Spleen (tissue), 11 donors: ENCODE data around the gene PIK3CG. TPM values are rescaled to one million over a fixed set of nuclear protein-coding genes. Genes with fewer than 3 reads are reported as not detected.
A peak's percentile ranks its signal among the peaks of the same experiment; 100 is the strongest.

Source experiments
- DNase-seq: peaks from one replicate; pipeline ENCODE4 v3.0.0-alpha.2; 2020
- H3K27ac ChIP-seq, 8 donors: fragments of 200-600 bp; sonication (generic) in 7 of 8; 1 replicate in 4 of 8; 2 replicates in 4 of 8; pipeline versions ENCODE4 v1.5.0 to v1.8.0; 2016 to 2021; ENCODE audit warnings: inconsistent platforms in 4 of 8, mild to moderate bottlenecking in 4 of 8, moderate library complexity in 1 of 8
- H3K27me3 ChIP-seq, 7 donors: fragments of 200-600 bp; sonication (generic) in 6 of 7; replicated peaks in 1 of 7; 1 replicate in 4 of 7; 2 replicates in 3 of 7; pipeline versions ENCODE4 v1.5.0 to v1.8.0; 2016 to 2021; ENCODE audit warnings: inconsistent platforms in 3 of 7, mild to moderate bottlenecking in 1 of 7
- H3K36me3 ChIP-seq, 6 donors: fragments of 200-600 bp; sonication (generic) in 5 of 6; 1 replicate in 4 of 6; 2 replicates in 2 of 6; pipeline versions ENCODE4 v1.5.0 to v1.8.0; 2016 to 2021; ENCODE audit warnings: inconsistent platforms in 2 of 6
- H3K4me1 ChIP-seq, 6 donors: fragments of 200-600 bp; sonication (generic) in 5 of 6; 1 replicate in 3 of 6; 2 replicates in 3 of 6; pipeline versions ENCODE4 v1.5.0 to v1.8.0; 2016 to 2021; ENCODE audit warnings: inconsistent platforms in 3 of 6
- H3K4me3 ChIP-seq, 8 donors: fragments of 200-600 bp; sonication (generic) in 7 of 8; 1 replicate in 4 of 8; 2 replicates in 4 of 8; pipeline versions ENCODE4 v1.5.0 to v1.8.0; 2016 to 2021; ENCODE audit warnings: inconsistent platforms in 4 of 8, mild to moderate bottlenecking in 4 of 8, moderate library complexity in 2 of 8
- H3K9me3 ChIP-seq, 8 donors: fragments of 200-600 bp; sonication (generic) in 7 of 8; 1 replicate in 4 of 8; 2 replicates in 4 of 8; pipeline versions ENCODE4 v1.5.0 to v1.8.0; 2016 to 2021; ENCODE audit warnings: inconsistent platforms in 4 of 8
- CTCF ChIP-seq, 11 experiments: fragments of 200-600 bp in 7 of 11; fragments of 450-650 bp in 4 of 11; sonication (generic) in 4 of 11; IDR thresholded peaks in 8 of 11; conservative IDR thresholded peaks in 3 of 11; 1 replicate in 7 of 11; 2 replicates in 4 of 11; pipeline versions ENCODE4 v1.4.0 to v1.8.0; 2016 to 2021; ENCODE audit warnings: antibody characterized with exemption in 11 of 11, inconsistent platforms in 4 of 11, mild to moderate bottlenecking in 1 of 11
- POLR2A ChIP-seq, 3 donors: fragments of 450-650 bp; IDR thresholded peaks; one replicate each; pipeline ENCODE4 v1.5.1; 2017; ENCODE audit warnings: antibody characterized with exemption in 3 of 3, mild to moderate bottlenecking in 1 of 3
- POLR2AphosphoS5 ChIP-seq, 3 donors: sonication (generic); formaldehyde crosslinking; IDR thresholded peaks; one replicate each; pipeline ENCODE4 v1.5.1; 2017; ENCODE audit warnings: antibody characterized with exemption in 3 of 3
- WGBS, 5 donors: extraction: QIAGEN DNeasy Blood & Tissue Kit in 3 of 5; methylation state at CpG; one replicate each; pipeline versions ENCODE4 v1.1.5 to v1.1.7; 2013 to 2018; 5-methylcytosine and 5-hydroxymethylcytosine counted together
- intact Hi-C: fragments of 100-400 bp; cut with DNase I; formaldehyde crosslinking; loops from one replicate; pipeline ENCODE4 v1.15.0; 2023; ENCODE audit warnings: low total_unique reads
- polyA plus RNA-seq, 3 donors: library from polyadenylated mRNA; stranded (reverse); fragments of 200-250 nt; gene quantifications; one replicate each; pipeline ENCODE4 v1.2.1, GENCODE V29; 2013
- total RNA-seq, 7 donors: library from RNA; depleted of rRNA in 3 of 7; stranded (reverse); fragments of >200 nt in 3 of 7; fragmentation: NEBNext Ultra II Directional in 4 of 7; extraction: Animal tissue kit (Norgen Biotek cat#: 25700) in 4 of 7; gene quantifications; one replicate each; pipeline versions ENCODE4 v1.1.0 to v1.2.1, GENCODE V29; 2016 to 2021
- donor health status: healthy with polysubstance abuse.
- donor health status: DM: no; HTN: no; CAD: no; lungs with moderate emphysema.
- donor health status: DM: no; HTN: no; CAD: no.
- donor health status: Bipolar disorder and iron deficiency.
- donor health status: healthy.
- donor health status: DM: no; HTN: no; CAD: no.
- donor health status: DM: yes; HTN: yes; CAD: no.

Gene PIK3CG
- total and polyA plus RNA-seq, 10 donors, result 1.3 to 54.8 (median 38.0) TPM

GRCh38 chr7:106868364-106868763, 3.3 kb downstream of the PIK3CG start:
- TF ChIP-seq CTCF (IDR thresholded peaks at IDR 0.05 in 8 of 11, conservative IDR thresholded peaks at IDR 0.05 in 3 of 11), result no peak
- peak in 1 of 3 donors; percentile 11 for TF ChIP-seq POLR2AphosphoS5 (IDR thresholded peaks at IDR 0.05)
- Histone ChIP-seq H3K4me1 (peaks cover 46 to 100% (median 76%) of the 10 kb centered on the region in 6 donors), H3K9me3 (peaks cover 0 to 6% (median 0%) of the 10 kb centered on the region in 8 donors), H3K36me3 (peaks cover 0 to 45% (median 24%) of the 10 kb centered on the region in 6 donors), H3K27me3 (no peaks in the 10 kb centered on the region), H3K4me3 (peak overlapping the region in 1 of 8 donors; percentile 83), H3K27ac (peak overlapping the region in 1 of 8 donors; percentile 67)
- DNase-seq, result no peak
- intact Hi-C loops, result no loop called here
- WGBS, 5 donors, result 96 to 99% (median 97%) methylated on average over 14 to 20 of the region's 20 CpGs

- peak overlapping the region in 4 of 8 donors; percentile 0 to 52 (median 18) for H3K4me3 ChIP-seq
- intact Hi-C loops, result loop anchor here (10.0 kb wide), 1 partner anchor 285 kb away; no protein-coding TSS in a partner anchor
- peaks cover 0 to 6% (median 0%) of the 10 kb centered on the region in 8 donors for H3K9me3 ChIP-seq
- no peak for DNase-seq
- peaks cover 34 to 100% (median 73%) of the 10 kb centered on the region in 6 donors for H3K4me1 ChIP-seq
- H3K36me3 ChIP-seq, result peaks cover 0 to 61% (median 34%) of the 10 kb centered on the region in 6 donors
- WGBS, 5 donors, result 45 to 70% (median 53%) methylated on average over 1 of the region's 1 CpG
- no peaks in the 10 kb centered on the region for H3K27me3 ChIP-seq
- no peak for TF ChIP-seq CTCF (IDR thresholded peaks at IDR 0.05 in 8 of 11, conservative IDR thresholded peaks at IDR 0.05 in 3 of 11)
- TF ChIP-seq POLR2A (IDR thresholded peaks at IDR 0.05), result no peak
- no peak for TF ChIP-seq POLR2AphosphoS5 (IDR thresholded peaks at IDR 0.05)
- peak overlapping the region in 6 of 8 donors; percentile 3 to 70 (median 49) for H3K27ac ChIP-seq
Observed at GRCh38 chr7:106869954-106870353, 4.9 kb downstream of the PIK3CG start.

- Histone ChIP-seq H3K4me3 (peak overlapping the region in 3 of 8 donors; percentile 15 to 52 (median 20)), H3K9me3 (peaks cover 0 to 6% (median 0%) of the 10 kb centered on the region in 8 donors), H3K27ac (peak overlapping the region in 7 of 8 donors; percentile 3 to 70 (median 48)), H3K27me3 (no peaks in the 10 kb centered on the region), H3K36me3 (peaks cover 0 to 67% (median 40%) of the 10 kb centered on the region in 6 donors), H3K4me1 (peaks cover 34 to 95% (median 72%) of the 10 kb centered on the region in 6 donors)
- WGBS, 5 donors, result 25 to 35% (median 28%) methylated on average over 3 of the region's 3 CpGs
- intact Hi-C loops, result loop anchor here (10.0 kb wide), 1 partner anchor 284 kb away; no protein-coding TSS in a partner anchor
- no peak for DNase-seq
- no peak for TF ChIP-seq POLR2AphosphoS5 (IDR thresholded peaks at IDR 0.05)
- no peak for TF ChIP-seq CTCF (IDR thresholded peaks at IDR 0.05 in 8 of 11, conservative IDR thresholded peaks at IDR 0.05 in 3 of 11)
- TF ChIP-seq POLR2A (IDR thresholded peaks at IDR 0.05), result no peak
Observed at GRCh38 chr7:106870528-106870927, 5.4 kb downstream of the PIK3CG start.

DNA sequence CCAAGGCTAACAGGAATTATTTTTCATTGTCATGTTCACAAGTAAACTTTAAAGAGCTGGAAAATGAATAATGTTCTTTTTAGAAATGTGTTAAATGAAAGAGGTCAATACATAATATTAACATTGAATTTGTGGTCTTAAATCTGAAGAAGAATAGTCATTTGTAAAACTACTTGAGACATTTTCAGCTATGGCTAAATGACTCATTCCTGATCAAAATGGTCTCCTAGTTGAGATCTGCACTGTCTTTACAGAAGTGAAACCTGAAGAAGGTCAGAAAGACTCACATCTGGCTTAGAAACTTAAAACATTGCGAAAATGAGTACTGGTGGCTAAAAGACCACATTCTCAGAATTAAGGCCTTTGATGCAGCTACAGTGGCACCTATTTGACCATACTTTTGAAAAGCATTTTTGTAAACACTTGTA, 5.9 kb downstream of the PIK3CG start:
- Histone ChIP-seq H3K4me1 (peaks cover 34 to 90% (median 72%) of the 10 kb centered on the region in 6 donors), H3K27ac (peak overlapping the region in 7 of 8 donors; percentile 3 to 70 (median 48)), H3K36me3 (peaks cover 0 to 71% (median 42%) of the 10 kb centered on the region in 6 donors), H3K9me3 (peaks cover 0 to 6% (median 0%) of the 10 kb centered on the region in 8 donors), H3K27me3 (no peaks in the 10 kb centered on the region), H3K4me3 (peak overlapping the region in 3 of 8 donors; percentile 15 to 52 (median 20))
- TF ChIP-seq POLR2AphosphoS5 (IDR thresholded peaks at IDR 0.05) (no peak), POLR2A (IDR thresholded peaks at IDR 0.05) (no peak)
- DNase-seq, result no peak
- 29 to 54% (median 46%) methylated on average over 1 of the region's 1 CpG for WGBS, 5 donors
- intact Hi-C loops, result loop anchor here (10.0 kb wide), 1 partner anchor 284 kb away; no protein-coding TSS in a partner anchor
